Measurements from ENCODE around the gene CALR. TPM values are rescaled to one million over a fixed set of nuclear protein-coding genes. Genes with fewer than 3 reads are reported as not detected.

CALR gene
- total and polyA plus RNA-seq, 9 of the 15 experiments (the other 6 are each of a cell fraction or from before 2014, with no cell fraction given): 126 to 811 (median 642) TPM

DNA sequence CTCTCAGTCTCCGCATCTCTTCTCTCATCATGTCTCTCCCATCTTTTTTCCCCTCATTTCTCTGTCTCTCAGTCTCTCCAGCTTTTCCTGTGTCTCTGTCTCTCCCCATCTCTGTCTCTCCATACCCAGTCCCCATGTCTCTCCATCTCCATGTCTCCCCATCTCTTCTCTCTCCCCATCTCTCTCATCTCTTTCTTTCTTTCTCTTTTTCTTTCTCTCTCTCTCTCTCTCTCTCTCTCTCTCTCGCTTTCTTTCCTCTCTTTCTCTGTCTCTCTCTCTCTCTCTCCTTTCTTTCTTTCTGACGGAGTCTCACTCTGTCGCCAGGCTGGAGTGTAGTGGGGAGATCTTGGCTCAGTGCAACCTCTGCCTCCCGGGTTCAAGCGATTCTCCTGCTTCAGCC, 44.2 kb downstream of the CALR start:
- no peak overlapping the region for H3K4me2 ChIP-seq (ENCODE audit: insufficient read depth, low read length)
- FAIRE-seq: no peak
- TF ChIP-seq KDM1A (IDR thresholded peaks at IDR 0.05) (0 out of 4 replicates have a peak, but pooled peaks have one; percentile 13 to 28), FIP1L1 (IDR thresholded peaks at IDR 0.05; ENCODE audit: low read depth, low read length, poor library complexity, severe bottlenecking) (no peak), KDM4B (IDR thresholded peaks at IDR 0.05; ENCODE audit: borderline replicate concordance in 2 of 2, low read depth in 1 of 2) (no peak), PKNOX1 (IDR thresholded peaks at IDR 0.05) (no peak), GATAD2A (IDR thresholded peaks at IDR 0.05) (peak; percentile 10; the same call in 1 of the 2 replicates), ZBTB26 (CRISPR knock-in tag; IDR thresholded peaks at IDR 0.05) (0 out of 2 replicates have a peak, but pooled peaks have one; percentile 56), ZBTB17 (CRISPR knock-in tag; IDR thresholded peaks at IDR 0.05) (no peak), RHOXF2B (CRISPR knock-in tag; conservative IDR thresholded peaks at IDR 0.05) (no peak), THRAP3 (IDR thresholded peaks at IDR 0.05; ENCODE audit: borderline replicate concordance) (0 out of 2 replicates have a peak, but pooled peaks have one; percentile 53), ZNF695 (CRISPR knock-in tag; IDR thresholded peaks at IDR 0.05) (no peak), SNRNP70 (optimal IDR thresholded peaks at IDR 0.05; ENCODE audit: low read depth, low read length) (no peak), STAT5A (IDR thresholded peaks at IDR 0.05; ENCODE audit: borderline replicate concordance, low read length) (no peak), SIN3A (IDR thresholded peaks at IDR 0.05; ENCODE audit: borderline replicate concordance in 2 of 2, control insufficient read depth in 1 of 2, low read depth in 2 of 2, low read length in 2 of 2) (no peak), ZNF583 (CRISPR knock-in tag; IDR thresholded peaks at IDR 0.05) (no peak), ELF4 (CRISPR knock-in tag; IDR thresholded peaks at IDR 0.05) (peak; percentile 78)
- TF ChIP-seq, protein P1, sequence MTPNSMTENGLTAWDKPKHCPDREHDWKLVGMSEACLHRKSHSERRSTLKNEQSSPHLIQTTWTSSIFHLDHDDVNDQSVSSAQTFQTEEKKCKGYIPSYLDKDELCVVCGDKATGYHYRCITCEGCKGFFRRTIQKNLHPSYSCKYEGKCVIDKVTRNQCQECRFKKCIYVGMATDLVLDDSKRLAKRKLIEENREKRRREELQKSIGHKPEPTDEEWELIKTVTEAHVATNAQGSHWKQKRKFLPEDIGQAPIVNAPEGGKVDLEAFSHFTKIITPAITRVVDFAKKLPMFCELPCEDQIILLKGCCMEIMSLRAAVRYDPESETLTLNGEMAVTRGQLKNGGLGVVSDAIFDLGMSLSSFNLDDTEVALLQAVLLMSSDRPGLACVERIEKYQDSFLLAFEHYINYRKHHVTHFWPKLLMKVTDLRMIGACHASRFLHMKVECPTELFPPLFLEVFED (CRISPR knock-in tag; conservative IDR thresholded peaks at IDR 0.05): 0 out of 2 replicates have a peak, but pooled peaks have one; percentile 69
- TF ChIP-seq, protein P2, sequence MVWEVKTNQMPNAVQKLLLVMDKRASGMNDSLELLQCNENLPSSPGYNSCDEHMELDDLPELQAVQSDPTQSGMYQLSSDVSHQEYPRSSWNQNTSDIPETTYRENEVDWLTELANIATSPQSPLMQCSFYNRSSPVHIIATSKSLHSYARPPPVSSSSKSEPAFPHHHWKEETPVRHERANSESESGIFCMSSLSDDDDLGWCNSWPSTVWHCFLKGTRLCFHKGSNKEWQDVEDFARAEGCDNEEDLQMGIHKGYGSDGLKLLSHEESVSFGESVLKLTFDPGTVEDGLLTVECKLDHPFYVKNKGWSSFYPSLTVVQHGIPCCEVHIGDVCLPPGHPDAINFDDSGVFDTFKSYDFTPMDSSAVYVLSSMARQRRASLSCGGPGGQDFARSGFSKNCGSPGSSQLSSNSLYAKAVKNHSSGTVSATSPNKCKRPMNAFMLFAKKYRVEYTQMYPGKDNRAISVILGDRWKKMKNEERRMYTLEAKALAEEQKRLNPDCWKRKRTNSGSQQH (CRISPR knock-in tag; IDR thresholded peaks at IDR 0.05): 0 out of 2 replicates have a peak, but pooled peaks have one; percentile 70

More for the DNA sequence above, 44.2 kb downstream of the CALR start:
- WGBS (ENCODE audit: insufficient coverage, low coverage, missing lambda C conversion rate): 69% methylated on average over 3 of the region's 6 CpGs
- in situ Hi-C loops (cut with MboI) (no loop called here), intact Hi-C loops (cut with micrococcal nuclease) (loop anchor here (1.0 kb wide), 2 partner anchors 52 to 79 kb away; no protein-coding TSS in a partner anchor)
- Histone ChIP-seq H3K9ac (ENCODE audit: insufficient read depth in 1 of 2, low read depth in 2 of 2, low read length in 2 of 2) (no peak overlapping the region), H3K27me3 (ENCODE audit: control insufficient read depth in 2 of 2, insufficient read depth in 2 of 2, low read length in 2 of 2) (no peaks in the 10 kb centered on the region), H3K36me3 (ENCODE audit: control insufficient read depth, insufficient read depth, low read length) (no peaks in the 10 kb centered on the region), H3K27ac (ENCODE audit: extremely low read depth, low read depth, low read length) (no peak overlapping the region), H3K4me1 (replicated peaks in 1 of 2; ENCODE audit: control insufficient read depth in 2 of 2, insufficient read depth in 2 of 2, low read length in 2 of 2) (peaks cover 21 to 50% of the 10 kb centered on the region in 2 experiments; a peak in 4 of 5 replicates), H3K79me2 (ENCODE audit: control insufficient read depth, insufficient read depth, low read length) (no peaks in the 10 kb centered on the region), H3K9me3 (replicated peaks; ENCODE audit: control insufficient read depth, insufficient read depth, low read depth, low read length) (no peaks in the 10 kb centered on the region), H2AFZ (ENCODE audit: low read depth, low read length) (no peak overlapping the region), H3K9me1 (ENCODE audit: control insufficient read depth, insufficient read depth, low read length) (no peaks in the 10 kb centered on the region), H4K20me1 (replicated peaks; ENCODE audit: control insufficient read depth, insufficient read depth, low read length) (no peaks in the 10 kb centered on the region), H3K4me3 (no peak overlapping the region)
- no peak for ATAC-seq
- no peak for DNase-seq (ENCODE audit: extremely low read depth in 1 of 4, low spot score in 3 of 4)
- BruUV-seq (replicated peaks): no TSS peak
- ChIA-PET CTCF (ENCODE audit: low intra/inter-chr PET ratio) (interaction anchor here (1.2 to 2.2 kb wide), 3 partner anchors 52 to 112 kb away, joined by 3 to 10 read pairs (median 8); no protein-coding TSS in a partner anchor), POLR2A (interaction anchor here (1.1 kb wide), 1 partner anchor 117 kb away, joined by 4 read pairs; no protein-coding TSS in a partner anchor)
